Measurements from ENCODE around the gene APBB1IP. TPM values are rescaled to one million over a fixed set of nuclear protein-coding genes. Genes with fewer than 3 reads are reported as not detected.

The APBB1IP gene
- total RNA-seq, 2 experiments from 2014 or later, result 44.5 to 45.6 TPM

- no peak for TF ChIP-seq CTCF (IDR thresholded peaks at IDR 0.05)
- peak overlapping the region; percentile 62 for H3K4me3 Mint-ChIP-seq
- intact Hi-C loops (cut with DNase I, micrococcal nuclease), result no loop called here
Observed at GRCh38 chr10:26477501-26477900, 39.4 kb downstream of the APBB1IP start.

GRCh38 chr10:26478061-26478460 is 39.9 kb downstream of the APBB1IP start:
- DNase-seq, result no peak
- ChIA-PET CTCF (interaction anchor here (1.3 kb wide), 1 partner anchor 118 kb away, joined by 3 read pairs; no protein-coding TSS in a partner anchor), POLR2A (interaction anchor here (1.1 to 2.1 kb wide), 3 partner anchors 9 to 11 kb away, joined by 3 to 7 read pairs (median 3); no protein-coding TSS in a partner anchor)
- H3K4me1 Mint-ChIP-seq (ENCODE audit: low read depth), result peaks cover 73% of the 10 kb centered on the region
- no peaks in the 10 kb centered on the region for H3K9me3 Mint-ChIP-seq
- H3K27me3 Mint-ChIP-seq, result no peaks in the 10 kb centered on the region
- no peak overlapping the region for H3K27ac ChIP-seq (ENCODE audit: low read depth in 1 of 2, low read length in 2 of 2)
- peaks cover 38% of the 10 kb centered on the region for H3K36me3 Mint-ChIP-seq (ENCODE audit: low read depth)
- no peak for TF ChIP-seq CTCF (IDR thresholded peaks at IDR 0.05)
- H3K9me3 ChIP-seq (ENCODE audit: control insufficient read depth in 1 of 2, insufficient read depth in 1 of 2, low read length in 2 of 2), result no peaks in the 10 kb centered on the region
- H3K4me3 Mint-ChIP-seq, result peak overlapping the region; percentile 60
- peaks cover 82% of the 10 kb centered on the region for H3K4me1 ChIP-seq (ENCODE audit: insufficient read depth, low read length)
- H3K36me3 ChIP-seq (ENCODE audit: insufficient read depth, low read length), result peaks cover 7% of the 10 kb centered on the region
- H3K4me3 ChIP-seq (ENCODE audit: low read length), result no peak overlapping the region
- no peak for ATAC-seq (ENCODE audit: poor library complexity)
- H3K27ac Mint-ChIP-seq, result peak overlapping the region; percentile 97
- intact Hi-C loops (cut with DNase I, micrococcal nuclease), result no loop called here
- H3K27me3 ChIP-seq (ENCODE audit: control insufficient read depth in 1 of 2, insufficient read depth in 2 of 2, low read length in 2 of 2), result no peaks in the 10 kb centered on the region

More at GRCh38 chr10:26477501-26477900, 39.4 kb downstream of the APBB1IP start:
- no peaks in the 10 kb centered on the region for H3K27me3 ChIP-seq (ENCODE audit: control insufficient read depth in 1 of 2, insufficient read depth in 2 of 2, low read length in 2 of 2)
- ATAC-seq (ENCODE audit: poor library complexity), result no peak
- peaks cover 81% of the 10 kb centered on the region for H3K4me1 ChIP-seq (ENCODE audit: insufficient read depth, low read length)
- Mint-ChIP-seq H3K27me3 (no peaks in the 10 kb centered on the region), H3K36me3 (ENCODE audit: low read depth) (peaks cover 41% of the 10 kb centered on the region), H3K4me1 (ENCODE audit: low read depth) (peaks cover 77% of the 10 kb centered on the region), H3K27ac (peak overlapping the region; percentile 97), H3K9me3 (no peaks in the 10 kb centered on the region)
- H3K4me3 ChIP-seq (ENCODE audit: low read length), result no peak overlapping the region
- no peak for DNase-seq
- peak overlapping the region in 1 of 2 donors; percentile 4 for H3K27ac ChIP-seq (ENCODE audit: low read depth in 1 of 2, low read length in 2 of 2)
- H3K36me3 ChIP-seq (ENCODE audit: insufficient read depth, low read length), result peaks cover 7% of the 10 kb centered on the region
- ChIA-PET POLR2A (interaction anchor here (1.1 to 4.0 kb wide), 4 partner anchors 9 to 29 kb away, joined by 3 to 13 read pairs (median 5); no protein-coding TSS in a partner anchor), CTCF (no interaction called here)
- no peaks in the 10 kb centered on the region for H3K9me3 ChIP-seq (ENCODE audit: control insufficient read depth in 1 of 2, insufficient read depth in 1 of 2, low read length in 2 of 2)

- H3K9me3 ChIP-seq (ENCODE audit: control insufficient read depth in 1 of 2, insufficient read depth in 1 of 2, low read length in 2 of 2), result no peaks in the 10 kb centered on the region
- ATAC-seq (ENCODE audit: poor library complexity), result peak; percentile 53
- intact Hi-C loops (cut with DNase I, micrococcal nuclease), result loop anchor here (1.0 to 2.0 kb wide), 2 partner anchors 12 to 13 kb away; no protein-coding TSS in a partner anchor
- Mint-ChIP-seq H3K27me3 (no peaks in the 10 kb centered on the region), H3K36me3 (ENCODE audit: low read depth) (peaks cover 31% of the 10 kb centered on the region), H3K27ac (peak overlapping the region; percentile 88), H3K9me3 (no peaks in the 10 kb centered on the region), H3K4me3 (peak overlapping the region; percentile 61), H3K4me1 (ENCODE audit: low read depth) (peaks cover 71% of the 10 kb centered on the region)
- ChIA-PET CTCF (interaction anchor here (2.7 kb wide), 1 partner anchor 12 kb away, joined by 10 read pairs; no protein-coding TSS in a partner anchor), POLR2A (interaction anchor here (0.7 to 1.8 kb wide), 10 partner anchors 9 to 1804 kb away, joined by 3 to 12 read pairs (median 5); partner anchors contain the start of genes ABI1 and APBB1IP)
- H3K4me1 ChIP-seq (ENCODE audit: insufficient read depth, low read length), result peaks cover 78% of the 10 kb centered on the region
- peaks cover 7% of the 10 kb centered on the region for H3K36me3 ChIP-seq (ENCODE audit: insufficient read depth, low read length)
- no peaks in the 10 kb centered on the region for H3K27me3 ChIP-seq (ENCODE audit: control insufficient read depth in 1 of 2, insufficient read depth in 2 of 2, low read length in 2 of 2)
- peak in 13 of 14 experiments; percentile 11 to 80 (median 26) for DNase-seq
- peak overlapping the region; percentile 52 to 66 for H3K27ac ChIP-seq (ENCODE audit: low read depth in 1 of 2, low read length in 2 of 2)
- H3K4me3 ChIP-seq (ENCODE audit: low read length), result no peak overlapping the region
- no peak for TF ChIP-seq CTCF (IDR thresholded peaks at IDR 0.05)
Observed at GRCh38 chr10:26479766-26480492, 41.8 kb downstream of the APBB1IP start.

Measured in CD4-positive, alpha-beta T cell (primary cell).